Coronary artery (tissue), 2 donors: Measurements from ENCODE around the gene SAYSD1.

Experiments
- DNase-seq: peaks from one replicate; pipeline ENCODE4 v3.0.0-alpha.2; 2017; ENCODE audit warnings: low spot score
- H3K27ac ChIP-seq, 2 donors: fragments of 200-600 bp; sonication (generic); one replicate each; pipeline ENCODE4 v1.5.1; 2016 to 2019
- H3K4me3 ChIP-seq: fragments of 200-600 bp; sonication (generic); 2 replicates; pipeline ENCODE4 v1.5.1; 2016; ENCODE audit warnings: mild to moderate bottlenecking, moderate library complexity
- CTCF ChIP-seq: fragments of 200-600 bp; sonication (generic); IDR thresholded peaks from one replicate; pipeline ENCODE4 v1.5.1; 2019; ENCODE audit warnings: antibody characterized with exemption

SAYSD1 gene

DNA sequence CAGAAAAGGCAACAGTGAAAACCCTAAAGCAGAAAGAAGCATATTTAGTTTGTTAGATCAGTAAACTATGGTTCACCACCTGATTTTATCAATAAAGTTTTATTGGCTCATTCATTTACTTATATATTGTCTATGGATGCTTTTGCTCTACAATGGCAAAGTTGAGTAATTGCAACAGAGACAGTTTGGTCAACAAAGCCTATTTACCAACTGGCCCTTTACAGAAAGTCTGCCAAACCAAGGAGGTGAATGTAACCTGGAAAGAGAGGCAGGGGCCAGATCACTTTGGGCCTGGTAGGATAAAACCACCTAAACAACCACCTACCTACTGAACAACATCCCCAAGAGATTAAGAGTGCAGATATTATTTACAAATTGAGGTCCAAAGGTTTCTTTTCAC is 19.4 kb downstream of the SAYSD1 start:
- Histone ChIP-seq H3K27ac (no peak overlapping the region), H3K4me3 (no peak overlapping the region)
- DNase-seq: no peak
- TF ChIP-seq CTCF: no peak

GRCh38 chr6:39093149-39093708 is 21.8 kb downstream of the SAYSD1 start:
- no peak for TF ChIP-seq CTCF
- no peak overlapping the region for H3K27ac ChIP-seq
- no peak for DNase-seq
- H3K4me3 ChIP-seq: no peak overlapping the region

DNA sequence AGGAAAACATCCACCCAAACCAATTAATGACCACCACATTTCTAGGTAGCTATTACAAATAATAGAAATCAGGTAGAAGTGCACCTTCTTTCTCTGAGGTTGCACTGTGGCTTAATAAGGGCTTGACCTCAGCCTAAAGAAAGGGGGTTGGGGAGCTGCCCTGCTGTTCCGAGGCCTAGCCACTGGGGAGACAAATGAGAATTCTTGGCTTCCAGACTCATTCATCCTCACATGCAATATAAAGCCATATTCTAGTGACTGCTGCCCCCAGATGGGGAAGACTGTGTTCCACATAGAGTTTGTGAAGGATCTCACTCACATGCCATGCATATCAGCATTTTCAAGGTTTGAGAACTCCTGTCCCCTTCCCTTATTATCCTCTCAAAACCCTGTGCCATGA is 22.9 kb downstream of the SAYSD1 start:
- no peak for DNase-seq
- no peak for TF ChIP-seq CTCF
- no peak overlapping the region for H3K4me3 ChIP-seq
- no peak overlapping the region for H3K27ac ChIP-seq

- H3K27ac ChIP-seq: no peak overlapping the region
- no peak overlapping the region for H3K4me3 ChIP-seq
- no peak for TF ChIP-seq CTCF
- no peak for DNase-seq
Measured at GRCh38 chr6:39091220-39091619, 23.8 kb downstream of the SAYSD1 start.

GRCh38 chr6:39090036-39090435 is 24.9 kb downstream of the SAYSD1 start:
- Histone ChIP-seq H3K27ac (no peak overlapping the region), H3K4me3 (no peak overlapping the region)
- no peak for TF ChIP-seq CTCF
- DNase-seq: no peak

GRCh38 chr6:39088331-39088730 is 26.7 kb downstream of the SAYSD1 start:
- TF ChIP-seq CTCF: peak; percentile 17
- no peak for DNase-seq
- no peak overlapping the region for H3K27ac ChIP-seq
- H3K4me3 ChIP-seq: no peak overlapping the region

DNA sequence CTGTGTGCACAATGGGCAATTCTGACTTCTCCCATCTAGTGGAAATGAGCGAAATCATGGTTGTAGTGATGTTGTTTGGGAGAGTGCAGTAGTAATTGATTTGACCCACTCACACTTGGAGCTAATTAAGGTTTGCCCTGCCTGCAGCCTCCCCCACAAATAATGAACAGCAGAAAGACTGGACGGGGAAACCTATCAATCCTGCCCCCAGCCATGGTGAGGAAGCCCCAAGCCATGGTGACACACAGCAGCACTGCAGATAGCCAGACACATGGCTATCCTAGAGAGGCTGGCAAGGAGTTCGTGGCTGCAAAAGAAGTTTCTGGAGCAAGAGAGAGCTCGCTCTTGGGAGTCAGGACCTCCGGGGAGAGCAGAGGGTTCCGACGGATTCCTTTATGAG is 27.8 kb downstream of the SAYSD1 start:
- DNase-seq: no peak
- H3K27ac ChIP-seq: no peak overlapping the region
- no peak for TF ChIP-seq CTCF
- H3K4me3 ChIP-seq: no peak overlapping the region
